Body of pancreas (tissue), 4 donors: ENCODE measurements around the gene CXCL11.
"Not testable (repeated sequence)": the region's sequence is repeated elsewhere in the genome, so short reads cannot be mapped to it uniquely, and the experiment has no call there.

Source experiments
- POLR2A ChIP-seq, 3 donors: fragments of 450-650 bp; IDR thresholded peaks; one replicate each; pipeline ENCODE4 v1.6.1; 2016; ENCODE audit warnings: antibody characterized with exemption in 3 of 3, mild to moderate bottlenecking in 2 of 3
- TF ChIP-seq, protein P1 (sequence below), 7 experiments: fragments of 450-650 bp in 4 of 7; fragments of 200-600 bp in 3 of 7; sonication (generic) in 3 of 7; IDR thresholded peaks; one replicate each; pipeline ENCODE4 v1.5.1; 2016 to 2019; ENCODE audit warnings: antibody characterized with exemption in 7 of 7

DNA sequence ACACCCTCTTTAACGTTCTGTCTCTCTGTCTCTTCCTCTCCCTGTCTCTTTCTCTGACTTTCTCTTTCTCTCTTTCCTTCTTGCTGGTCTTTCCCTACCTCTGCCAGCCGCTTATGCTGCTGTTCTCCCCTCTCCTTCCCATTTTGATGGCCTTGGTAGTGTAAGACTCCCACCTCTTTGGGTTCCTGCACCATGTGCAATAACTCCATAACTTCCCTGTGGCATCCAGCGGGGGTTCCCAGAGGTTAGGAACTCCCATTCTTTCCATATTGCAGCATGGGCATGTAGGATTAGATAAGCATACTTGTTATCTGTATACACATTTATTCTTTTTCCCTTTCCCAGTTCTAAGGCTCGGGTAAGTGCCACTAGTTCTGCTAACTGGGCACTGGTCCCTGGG lies 8.8 kb upstream of the CXCL11 start:
- TF ChIP-seq, protein P1, sequence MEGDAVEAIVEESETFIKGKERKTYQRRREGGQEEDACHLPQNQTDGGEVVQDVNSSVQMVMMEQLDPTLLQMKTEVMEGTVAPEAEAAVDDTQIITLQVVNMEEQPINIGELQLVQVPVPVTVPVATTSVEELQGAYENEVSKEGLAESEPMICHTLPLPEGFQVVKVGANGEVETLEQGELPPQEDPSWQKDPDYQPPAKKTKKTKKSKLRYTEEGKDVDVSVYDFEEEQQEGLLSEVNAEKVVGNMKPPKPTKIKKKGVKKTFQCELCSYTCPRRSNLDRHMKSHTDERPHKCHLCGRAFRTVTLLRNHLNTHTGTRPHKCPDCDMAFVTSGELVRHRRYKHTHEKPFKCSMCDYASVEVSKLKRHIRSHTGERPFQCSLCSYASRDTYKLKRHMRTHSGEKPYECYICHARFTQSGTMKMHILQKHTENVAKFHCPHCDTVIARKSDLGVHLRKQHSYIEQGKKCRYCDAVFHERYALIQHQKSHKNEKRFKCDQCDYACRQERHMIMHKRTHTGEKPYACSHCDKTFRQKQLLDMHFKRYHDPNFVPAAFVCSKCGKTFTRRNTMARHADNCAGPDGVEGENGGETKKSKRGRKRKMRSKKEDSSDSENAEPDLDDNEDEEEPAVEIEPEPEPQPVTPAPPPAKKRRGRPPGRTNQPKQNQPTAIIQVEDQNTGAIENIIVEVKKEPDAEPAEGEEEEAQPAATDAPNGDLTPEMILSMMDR (IDR thresholded peaks at IDR 0.05), result not testable (repeated sequence)
- not testable (repeated sequence) for TF ChIP-seq POLR2A (IDR thresholded peaks at IDR 0.05)
